Kidney capillary endothelial cell (primary cell): ENCODE data around the gene PPP1R7.
"Not testable (repeated sequence)": the region's sequence is repeated elsewhere in the genome, so short reads cannot be mapped to it uniquely, and the experiment has no call there.

Experiments
- DNase-seq: peaks from one replicate; pipeline ENCODE4 v3.0.0-alpha.2; 2018; ENCODE audit warnings: low spot score

PPP1R7 gene

DNA sequence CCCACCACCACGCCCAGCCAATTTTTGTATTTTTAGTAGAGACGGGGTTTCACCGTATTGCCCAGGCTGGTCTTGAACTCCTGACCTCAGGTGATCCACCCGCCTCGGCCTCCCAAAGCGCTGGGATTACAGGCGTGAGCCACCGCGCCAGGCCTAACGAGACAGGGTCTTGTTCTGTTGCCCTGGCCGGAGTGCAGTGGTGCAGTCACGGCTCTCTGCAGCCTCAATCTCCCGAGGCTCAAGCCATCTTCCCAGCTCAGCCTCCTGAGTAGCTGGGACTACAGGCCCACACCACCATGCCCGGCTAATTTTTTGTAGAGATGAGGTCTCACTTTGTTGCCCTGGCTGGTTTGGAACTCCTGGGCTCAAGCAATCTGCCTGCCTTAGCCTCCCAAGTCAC is 47.0 kb downstream of the PPP1R7 start:
- not testable (repeated sequence) for DNase-seq

DNA sequence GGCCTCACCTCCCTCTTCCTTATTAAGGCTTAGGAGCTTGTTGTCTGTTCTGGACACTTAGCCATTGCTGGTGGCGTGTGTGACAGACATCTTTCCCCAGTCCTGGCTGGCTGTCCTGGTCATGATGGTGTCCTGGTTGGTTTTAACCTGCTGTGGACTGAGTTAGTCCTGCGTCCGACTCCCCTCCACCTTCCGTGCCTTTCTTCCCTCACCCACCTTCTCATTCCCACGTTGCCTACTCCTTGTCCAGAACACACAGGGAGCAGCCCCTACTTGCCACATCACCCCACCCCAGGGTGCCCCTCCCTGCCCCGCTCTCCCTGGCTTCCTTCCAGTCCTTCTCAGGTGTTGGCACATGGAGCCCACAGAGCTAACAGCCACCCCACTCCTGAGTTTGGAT is 47.7 kb downstream of the PPP1R7 start:
- DNase-seq: no peak

DNA sequence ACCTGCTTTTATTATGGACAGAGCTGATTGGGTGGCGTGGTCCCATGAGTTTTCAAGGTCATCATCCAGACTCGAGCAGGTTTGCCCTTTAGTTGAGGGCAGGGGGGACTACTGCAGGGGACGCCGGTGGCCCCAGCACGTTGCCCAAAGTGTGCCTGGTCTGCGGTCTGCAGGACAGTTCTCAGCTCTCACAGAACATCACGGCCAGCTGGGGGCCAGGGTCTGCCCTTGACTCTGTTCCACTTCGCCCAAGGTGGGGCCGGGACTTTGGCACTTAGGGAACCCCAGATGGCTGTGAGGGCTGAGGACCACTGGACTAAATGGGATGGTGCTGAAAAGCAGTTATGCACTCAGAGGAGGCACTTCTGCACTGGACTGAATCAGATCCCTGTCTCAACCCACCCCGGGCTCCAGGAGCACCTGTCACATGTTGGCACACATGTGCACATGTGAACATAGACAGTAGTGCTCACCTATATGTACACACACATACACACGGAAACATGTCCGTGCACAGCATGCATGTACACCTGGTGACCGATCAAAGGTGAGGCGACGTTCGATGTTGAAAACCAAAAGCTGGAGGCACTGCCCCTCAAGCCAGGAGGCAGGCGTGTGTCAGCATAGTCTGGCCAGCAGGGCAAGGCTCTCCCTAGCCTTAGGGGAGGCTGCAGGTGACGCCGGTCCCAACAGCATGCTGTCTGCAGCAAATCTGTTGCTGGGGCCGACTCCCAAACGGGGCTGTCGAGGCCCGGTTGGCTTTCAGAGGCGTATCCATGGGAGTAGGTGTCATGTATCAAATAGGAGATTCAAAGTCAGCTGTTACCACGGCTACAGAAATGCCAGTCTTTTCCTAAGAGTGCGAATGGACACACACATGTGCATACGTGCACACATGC is 48.4 kb downstream of the PPP1R7 start:
- DNase-seq: no peak

GRCh38 chr2:241199286-241199685 is 49.0 kb downstream of the PPP1R7 start:
- DNase-seq: no peak

GRCh38 chr2:241199897-241200821 is 49.9 kb downstream of the PPP1R7 start:
- no peak for DNase-seq

DNA sequence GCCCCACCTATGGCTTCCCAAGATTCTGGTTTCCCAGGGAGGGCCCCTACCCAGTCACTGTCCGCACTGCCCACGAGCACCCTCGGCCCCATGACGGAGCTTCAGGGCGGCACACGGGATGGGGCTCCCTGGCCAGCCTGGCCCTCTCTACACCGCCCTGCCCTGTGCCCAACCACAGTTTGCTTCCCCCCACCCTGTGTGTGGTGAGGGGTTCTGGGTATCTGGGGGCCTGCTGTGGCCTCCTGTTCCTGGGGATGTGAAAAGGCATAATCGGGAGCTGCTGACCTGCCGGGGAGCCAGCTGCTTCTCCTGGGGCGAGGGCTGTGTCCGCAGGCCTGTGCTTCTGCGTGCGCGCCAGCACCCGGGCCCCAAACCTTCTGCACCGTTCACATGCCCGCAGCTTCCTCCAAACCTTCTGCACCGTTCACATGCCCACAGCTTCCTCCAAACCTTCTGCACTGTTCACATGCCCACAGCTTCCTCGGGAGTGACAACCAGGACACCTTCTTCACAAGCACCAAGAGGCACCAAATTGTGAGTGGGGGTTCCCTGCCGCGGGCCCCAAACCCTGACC is 50.6 kb downstream of the PPP1R7 start:
- DNase-seq: no peak

DNA sequence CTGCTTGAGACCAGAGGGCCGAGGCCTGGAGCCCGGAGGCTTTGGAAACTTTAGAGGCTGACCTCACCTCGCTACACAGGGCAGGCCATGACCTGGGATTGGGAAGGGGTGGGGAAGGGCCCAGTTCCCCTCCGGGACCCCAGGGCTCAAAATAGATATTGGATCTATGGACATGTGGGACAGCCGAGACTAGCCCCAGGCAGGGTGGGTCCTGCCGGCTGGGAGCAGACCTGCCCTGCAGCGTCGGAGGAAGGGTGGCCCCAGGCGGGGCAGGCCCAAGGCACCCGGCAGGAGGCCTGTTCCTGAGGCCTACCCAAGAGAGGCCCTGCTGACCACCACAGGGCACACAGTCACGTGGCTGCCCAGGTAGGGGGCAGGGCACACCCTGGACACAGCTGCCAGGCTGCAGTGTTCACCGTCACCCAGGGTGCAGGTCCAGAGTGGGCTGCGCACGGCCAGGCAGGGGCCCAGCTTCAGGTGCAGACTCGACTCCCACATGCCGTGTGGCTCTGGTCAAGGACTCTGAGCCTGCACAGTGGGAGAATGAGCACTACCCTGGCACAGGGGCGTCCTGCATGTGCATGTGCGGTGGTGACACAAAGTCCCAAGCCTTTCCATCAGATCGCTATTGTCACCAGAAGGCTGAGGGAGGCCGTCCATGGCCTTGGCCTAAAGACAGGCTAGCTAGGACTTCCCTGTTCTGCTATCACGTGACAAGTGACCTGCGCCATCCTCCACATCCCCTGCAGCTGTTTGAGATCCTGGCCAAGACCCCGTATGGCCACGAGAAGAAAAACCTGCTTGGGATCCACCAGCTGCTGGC is 51.4 kb downstream of the PPP1R7 start:
- no peak for DNase-seq

GRCh38 chr2:241202268-241202585 is 52.0 kb downstream of the PPP1R7 start:
- DNase-seq: no peak

DNA sequence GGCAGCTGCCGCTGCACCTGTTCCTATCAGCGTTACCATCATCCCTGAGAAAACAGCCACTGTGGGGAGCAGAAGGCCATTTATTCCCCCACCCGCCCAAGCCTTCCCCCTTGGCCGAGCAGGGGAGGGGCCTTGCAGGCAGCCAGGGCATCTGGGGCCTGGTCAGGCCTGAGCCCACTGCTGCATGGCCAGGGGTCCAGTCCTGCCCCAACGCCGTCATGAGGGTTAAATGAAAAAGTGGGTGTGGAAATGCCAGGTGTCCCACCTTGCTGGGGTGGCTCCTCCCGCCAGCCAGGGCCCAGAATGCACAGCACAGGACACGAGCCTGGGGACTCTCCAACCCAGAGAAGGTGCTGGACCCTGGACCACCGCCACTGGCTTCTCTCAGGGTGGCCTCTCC is 52.4 kb downstream of the PPP1R7 start:
- DNase-seq: no peak

DNA sequence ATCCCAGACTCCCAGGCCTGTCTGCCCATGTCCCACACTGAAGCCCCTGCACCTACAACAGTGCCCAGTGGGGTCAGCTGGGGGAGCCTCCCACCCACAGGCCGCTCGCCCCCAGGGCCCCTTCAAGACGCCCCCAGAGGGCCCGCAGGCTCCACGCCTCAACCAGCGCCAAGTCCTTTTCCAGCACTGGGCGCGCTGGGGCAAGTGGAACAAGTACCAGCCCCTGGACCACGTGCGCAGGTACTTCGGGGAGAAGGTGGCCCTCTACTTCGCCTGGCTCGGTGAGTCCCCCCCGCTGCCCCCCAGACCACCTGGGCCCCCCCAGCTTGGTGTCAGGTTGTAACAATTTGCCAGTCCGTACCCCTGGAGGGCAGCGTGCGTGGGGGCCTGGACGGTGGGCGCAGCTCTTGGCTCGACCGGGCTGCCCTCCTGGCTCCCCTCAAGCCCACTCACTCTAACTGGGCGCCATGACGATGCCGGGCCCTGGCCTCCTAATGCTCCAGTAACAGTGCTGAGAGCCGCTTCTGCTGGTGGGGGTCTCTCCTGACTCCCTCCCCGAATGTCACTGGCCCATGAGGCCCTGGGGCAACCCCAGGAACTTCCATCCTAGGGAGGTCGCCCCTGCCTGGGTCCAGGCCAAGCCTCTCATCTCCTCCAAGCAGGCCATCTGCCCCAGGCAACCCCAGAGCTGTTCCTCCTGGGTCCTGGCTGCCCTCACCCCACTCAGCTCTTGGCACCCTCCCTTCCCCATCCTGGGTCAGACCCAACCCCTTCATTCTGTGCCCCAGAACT is 53.1 kb downstream of the PPP1R7 start:
- DNase-seq: no peak

DNA sequence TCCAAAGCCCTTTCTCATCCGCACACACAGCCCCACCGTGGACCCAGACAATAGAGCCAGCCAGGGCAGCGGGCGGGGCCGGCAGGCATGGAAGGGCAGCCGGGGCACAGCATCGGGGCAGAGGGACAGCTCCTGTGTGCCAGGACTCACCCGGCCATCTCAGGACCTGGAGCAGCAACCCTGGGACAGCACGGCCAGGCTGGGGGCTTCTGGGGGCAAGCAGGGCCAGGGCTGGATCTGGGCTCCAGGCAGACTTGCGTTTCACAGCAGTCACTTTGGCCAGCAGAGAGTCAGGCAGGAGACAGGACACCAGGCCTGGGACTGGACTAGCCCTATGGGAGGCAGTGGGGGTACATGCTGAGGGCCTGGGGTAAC is 53.7 kb downstream of the PPP1R7 start:
- DNase-seq: no peak

DNA sequence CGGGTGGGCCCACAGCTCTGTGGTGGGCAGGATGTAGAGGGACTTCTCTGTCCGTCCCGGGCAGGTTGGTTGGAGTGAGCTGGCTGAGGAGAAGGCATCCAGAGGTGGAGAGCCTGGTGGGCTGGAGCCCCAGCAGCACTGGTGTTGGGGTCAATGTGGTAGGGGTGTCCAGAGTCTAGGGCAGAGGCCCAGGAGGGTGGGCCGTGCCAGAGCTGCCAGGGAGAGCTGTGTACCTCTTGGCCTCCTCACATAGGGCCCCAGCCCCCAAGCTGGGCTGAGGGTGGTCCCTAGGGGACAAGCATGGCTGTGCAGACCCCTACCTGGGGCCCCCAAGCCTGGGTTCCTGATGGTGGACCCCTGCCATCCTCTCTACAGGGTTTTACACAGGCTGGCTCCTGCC is 54.2 kb downstream of the PPP1R7 start:
- no peak for DNase-seq

DNA sequence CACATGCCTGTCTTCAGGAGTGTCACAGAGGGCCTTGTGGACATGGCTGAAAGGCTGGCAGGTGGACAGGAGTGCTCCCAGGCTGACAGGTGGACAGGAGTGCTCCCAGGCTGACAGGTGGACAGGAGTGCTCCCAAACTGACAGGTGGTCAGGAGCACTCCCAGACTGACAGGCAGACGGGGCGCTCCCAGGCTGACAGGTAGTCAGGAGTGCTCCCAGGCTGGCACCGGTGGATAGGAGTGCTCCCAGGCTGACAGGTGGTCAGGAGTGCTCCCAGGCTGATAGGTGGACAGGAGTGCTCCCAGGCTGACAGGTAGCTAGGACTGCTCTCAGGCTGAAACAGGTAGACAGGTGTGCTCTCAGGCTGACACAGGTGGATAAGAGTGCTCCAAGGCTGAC is 54.8 kb downstream of the PPP1R7 start:
- DNase-seq: no peak

DNA sequence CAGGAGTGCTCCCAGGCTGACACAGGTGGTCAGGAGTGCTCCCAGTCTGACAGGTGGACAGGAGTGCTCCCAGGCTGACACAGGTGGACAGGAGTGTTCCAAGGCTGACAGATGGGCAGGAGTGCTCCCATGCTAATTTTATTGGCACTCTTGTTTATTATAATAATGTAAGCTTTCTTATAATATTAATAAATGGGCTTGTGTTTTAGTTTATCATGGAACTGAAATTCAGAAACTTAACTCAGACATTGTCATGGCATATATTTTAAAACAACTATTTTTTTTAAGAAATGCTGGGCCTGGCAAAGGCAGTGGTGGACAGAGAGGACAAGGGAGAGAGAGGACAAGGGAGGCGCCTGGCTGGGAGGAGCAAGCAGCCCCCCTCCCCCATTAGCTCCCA is 56.9 kb downstream of the PPP1R7 start:
- no peak for DNase-seq

- DNase-seq: no peak
Measured at GRCh38 chr2:241207641-241208040, 57.4 kb downstream of the PPP1R7 start.

- DNase-seq: no peak
Measured at GRCh38 chr2:241208058-241208457, 57.8 kb downstream of the PPP1R7 start.

GRCh38 chr2:241209271-241209670 is 59.0 kb downstream of the PPP1R7 start:
- no peak for DNase-seq

GRCh38 chr2:241211276-241211675 is 61.0 kb downstream of the PPP1R7 start:
- no peak for DNase-seq

GRCh38 chr2:241213041-241213440 is 62.8 kb downstream of the PPP1R7 start:
- DNase-seq: no peak

DNA sequence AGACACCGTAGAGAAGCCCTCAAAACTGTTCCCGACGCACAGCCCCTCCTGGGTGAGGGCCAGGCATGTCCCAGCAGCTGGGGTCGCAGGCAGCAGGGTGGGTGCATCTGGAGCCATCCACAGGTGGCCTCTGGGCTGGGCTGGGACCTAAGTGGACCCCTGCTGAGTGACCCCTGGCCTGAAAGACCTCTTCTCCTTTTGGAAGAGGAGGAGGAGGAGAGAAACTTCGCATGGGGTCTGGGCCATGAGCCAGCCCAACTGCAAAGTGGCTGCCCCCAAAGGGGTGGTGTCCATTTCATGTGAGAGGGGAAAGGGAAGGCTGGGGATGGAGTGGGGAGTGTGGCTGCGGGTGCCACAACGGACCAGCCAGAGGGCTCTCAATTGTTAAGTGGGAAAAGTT is 63.3 kb downstream of the PPP1R7 start:
- DNase-seq: no peak

GRCh38 chr2:241214209-241214608 is 63.9 kb downstream of the PPP1R7 start:
- no peak for DNase-seq
